ENCODE data around the gene CHST4. TPM values are rescaled to one million over a fixed set of nuclear protein-coding genes. Genes with fewer than 3 reads are reported as not detected.

The CHST4 gene
- polyA plus RNA-seq, 1 donor from 2014 or later: not detected

DNA sequence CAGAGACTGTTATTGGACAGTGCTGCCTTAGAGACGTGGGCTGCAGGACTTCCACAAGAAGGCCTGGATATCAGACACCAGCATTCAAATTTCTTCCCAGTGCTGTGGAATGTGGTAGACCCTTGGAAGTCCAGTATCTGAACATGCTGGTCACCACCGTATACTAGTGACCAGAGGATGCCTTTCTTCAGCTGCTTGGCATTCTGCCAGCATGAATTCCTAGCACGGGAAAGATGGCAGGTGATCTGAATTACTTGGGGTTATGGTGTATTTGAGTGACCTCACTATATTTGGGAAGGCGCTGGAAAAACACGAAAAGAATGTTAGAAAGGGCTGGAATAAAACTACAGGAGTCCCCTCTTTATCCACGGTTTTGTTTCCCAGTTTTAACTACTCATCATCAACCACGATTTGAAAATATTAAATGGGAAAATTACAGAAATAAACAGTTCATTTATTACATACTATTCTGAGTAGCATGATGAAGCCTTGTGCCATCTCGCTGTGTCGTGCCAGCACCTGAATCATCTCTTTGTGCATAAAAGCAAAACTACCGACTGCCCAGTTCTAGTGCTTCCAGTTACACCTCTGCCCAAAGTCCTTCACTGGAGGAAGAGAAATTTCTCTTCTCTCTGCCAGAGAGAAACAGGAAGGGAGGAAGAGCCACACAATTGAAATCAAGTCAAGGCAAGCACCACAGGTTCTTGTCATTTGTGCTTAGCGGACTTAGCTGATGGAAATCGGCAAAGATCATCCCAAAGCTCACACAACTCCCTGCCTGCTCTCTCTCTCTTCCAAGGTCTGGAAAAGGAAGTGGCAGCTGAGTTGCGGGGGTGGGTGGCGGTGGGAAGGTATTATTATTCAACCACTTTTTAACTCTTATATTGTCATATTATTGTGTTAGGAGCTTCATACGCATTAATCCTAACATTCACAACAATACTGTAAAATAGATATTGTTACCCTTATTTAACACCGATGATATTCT lies 1.4 kb upstream of the CHST4 start:
- no peak overlapping the region for H2AFZ ChIP-seq (ENCODE audit: low read depth, low read length)
- no peak overlapping the region for H3K4me2 ChIP-seq (ENCODE audit: low read length)
- H3K79me2 ChIP-seq (replicated peaks; ENCODE audit: insufficient read depth, low read length): no peaks in the 10 kb centered on the region
- H3K9ac ChIP-seq (ENCODE audit: low read length): no peak overlapping the region
- H3K27me3 ChIP-seq (ENCODE audit: insufficient read depth, low read depth, low read length): no peaks in the 10 kb centered on the region
- no peak overlapping the region for H3K4me3 ChIP-seq (ENCODE audit: low read length)
- H4K20me1 ChIP-seq (ENCODE audit: insufficient read depth): no peaks in the 10 kb centered on the region
- TF ChIP-seq RAD21 (conservative IDR thresholded peaks at IDR 0.05) (no peak), SMC3 (conservative IDR thresholded peaks at IDR 0.05; ENCODE audit: poor library complexity) (no peak), POLR2AphosphoS5 (IDR thresholded peaks at IDR 0.05) (no peak), TAF1 (IDR thresholded peaks at IDR 0.05; ENCODE audit: low read depth) (no peak), MXI1 (conservative IDR thresholded peaks at IDR 0.05; ENCODE audit: poor library complexity, severe bottlenecking) (no peak), EZH2 (IDR thresholded peaks at IDR 0.05; ENCODE audit: borderline replicate concordance, insufficient read depth, low read length, poor library complexity, severe bottlenecking) (no peak), EP300 (conservative IDR thresholded peaks at IDR 0.05; ENCODE audit: poor library complexity, severe bottlenecking) (no peak)
- TF ChIP-seq, protein P1, sequence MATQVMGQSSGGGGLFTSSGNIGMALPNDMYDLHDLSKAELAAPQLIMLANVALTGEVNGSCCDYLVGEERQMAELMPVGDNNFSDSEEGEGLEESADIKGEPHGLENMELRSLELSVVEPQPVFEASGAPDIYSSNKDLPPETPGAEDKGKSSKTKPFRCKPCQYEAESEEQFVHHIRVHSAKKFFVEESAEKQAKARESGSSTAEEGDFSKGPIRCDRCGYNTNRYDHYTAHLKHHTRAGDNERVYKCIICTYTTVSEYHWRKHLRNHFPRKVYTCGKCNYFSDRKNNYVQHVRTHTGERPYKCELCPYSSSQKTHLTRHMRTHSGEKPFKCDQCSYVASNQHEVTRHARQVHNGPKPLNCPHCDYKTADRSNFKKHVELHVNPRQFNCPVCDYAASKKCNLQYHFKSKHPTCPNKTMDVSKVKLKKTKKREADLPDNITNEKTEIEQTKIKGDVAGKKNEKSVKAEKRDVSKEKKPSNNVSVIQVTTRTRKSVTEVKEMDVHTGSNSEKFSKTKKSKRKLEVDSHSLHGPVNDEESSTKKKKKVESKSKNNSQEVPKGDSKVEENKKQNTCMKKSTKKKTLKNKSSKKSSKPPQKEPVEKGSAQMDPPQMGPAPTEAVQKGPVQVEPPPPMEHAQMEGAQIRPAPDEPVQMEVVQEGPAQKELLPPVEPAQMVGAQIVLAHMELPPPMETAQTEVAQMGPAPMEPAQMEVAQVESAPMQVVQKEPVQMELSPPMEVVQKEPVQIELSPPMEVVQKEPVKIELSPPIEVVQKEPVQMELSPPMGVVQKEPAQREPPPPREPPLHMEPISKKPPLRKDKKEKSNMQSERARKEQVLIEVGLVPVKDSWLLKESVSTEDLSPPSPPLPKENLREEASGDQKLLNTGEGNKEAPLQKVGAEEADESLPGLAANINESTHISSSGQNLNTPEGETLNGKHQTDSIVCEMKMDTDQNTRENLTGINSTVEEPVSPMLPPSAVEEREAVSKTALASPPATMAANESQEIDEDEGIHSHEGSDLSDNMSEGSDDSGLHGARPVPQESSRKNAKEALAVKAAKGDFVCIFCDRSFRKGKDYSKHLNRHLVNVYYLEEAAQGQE (IDR thresholded peaks at IDR 0.05; ENCODE audit: borderline replicate concordance): no peak
- TF ChIP-seq, protein P2, sequence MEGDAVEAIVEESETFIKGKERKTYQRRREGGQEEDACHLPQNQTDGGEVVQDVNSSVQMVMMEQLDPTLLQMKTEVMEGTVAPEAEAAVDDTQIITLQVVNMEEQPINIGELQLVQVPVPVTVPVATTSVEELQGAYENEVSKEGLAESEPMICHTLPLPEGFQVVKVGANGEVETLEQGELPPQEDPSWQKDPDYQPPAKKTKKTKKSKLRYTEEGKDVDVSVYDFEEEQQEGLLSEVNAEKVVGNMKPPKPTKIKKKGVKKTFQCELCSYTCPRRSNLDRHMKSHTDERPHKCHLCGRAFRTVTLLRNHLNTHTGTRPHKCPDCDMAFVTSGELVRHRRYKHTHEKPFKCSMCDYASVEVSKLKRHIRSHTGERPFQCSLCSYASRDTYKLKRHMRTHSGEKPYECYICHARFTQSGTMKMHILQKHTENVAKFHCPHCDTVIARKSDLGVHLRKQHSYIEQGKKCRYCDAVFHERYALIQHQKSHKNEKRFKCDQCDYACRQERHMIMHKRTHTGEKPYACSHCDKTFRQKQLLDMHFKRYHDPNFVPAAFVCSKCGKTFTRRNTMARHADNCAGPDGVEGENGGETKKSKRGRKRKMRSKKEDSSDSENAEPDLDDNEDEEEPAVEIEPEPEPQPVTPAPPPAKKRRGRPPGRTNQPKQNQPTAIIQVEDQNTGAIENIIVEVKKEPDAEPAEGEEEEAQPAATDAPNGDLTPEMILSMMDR (IDR thresholded peaks at IDR 0.05; ENCODE audit: poor library complexity, severe bottlenecking): no peak
- no peak overlapping the region for H3K27ac ChIP-seq (ENCODE audit: low read length)
- H3K9me3 ChIP-seq (ENCODE audit: low read length): no peaks in the 10 kb centered on the region
- H3K36me3 ChIP-seq (ENCODE audit: insufficient read depth, low read length): no peaks in the 10 kb centered on the region
- no peaks in the 10 kb centered on the region for H3K9me2 ChIP-seq (ENCODE audit: insufficient read depth, low read length)
- no peaks in the 10 kb centered on the region for H3F3A ChIP-seq (ENCODE audit: insufficient read depth, low read length, poor library complexity, severe bottlenecking)

DNA sequence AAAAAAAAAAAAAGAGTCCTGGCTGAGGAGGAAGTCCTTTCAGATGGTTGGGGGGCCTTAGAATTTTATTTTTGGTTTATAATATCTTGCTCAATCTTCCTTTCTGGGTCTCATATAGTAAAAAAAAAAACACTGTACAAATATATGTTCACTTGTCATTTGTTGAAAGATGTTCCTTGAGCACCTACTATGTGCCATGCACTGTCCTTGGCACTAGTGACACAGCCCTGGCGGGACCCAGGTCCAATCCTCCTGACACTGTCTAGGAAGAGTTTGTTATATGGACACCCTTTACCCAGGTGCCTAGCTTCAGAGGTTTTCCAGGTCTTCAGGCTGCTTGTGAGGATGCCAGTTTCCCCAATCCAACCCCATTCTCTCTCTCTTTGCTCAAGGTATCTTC lies 2.0 kb downstream of the CHST4 start:
- Histone ChIP-seq H3K9me3 (ENCODE audit: low read length) (no peaks in the 10 kb centered on the region), H3K27ac (ENCODE audit: low read length) (no peak overlapping the region), H4K20me1 (ENCODE audit: insufficient read depth) (no peaks in the 10 kb centered on the region), H3K9ac (ENCODE audit: low read length) (no peak overlapping the region), H3F3A (ENCODE audit: insufficient read depth, low read length, poor library complexity, severe bottlenecking) (no peaks in the 10 kb centered on the region), H3K36me3 (ENCODE audit: insufficient read depth, low read length) (no peaks in the 10 kb centered on the region), H3K4me3 (ENCODE audit: low read length) (no peak overlapping the region), H3K27me3 (ENCODE audit: insufficient read depth, low read depth, low read length) (no peaks in the 10 kb centered on the region), H2AFZ (ENCODE audit: low read depth, low read length) (no peak overlapping the region), H3K79me2 (replicated peaks; ENCODE audit: insufficient read depth, low read length) (no peaks in the 10 kb centered on the region), H3K9me2 (ENCODE audit: insufficient read depth, low read length) (no peaks in the 10 kb centered on the region), H3K4me2 (ENCODE audit: low read length) (no peak overlapping the region)
- TF ChIP-seq MXI1 (conservative IDR thresholded peaks at IDR 0.05; ENCODE audit: poor library complexity, severe bottlenecking) (no peak), EZH2 (IDR thresholded peaks at IDR 0.05; ENCODE audit: borderline replicate concordance, insufficient read depth, low read length, poor library complexity, severe bottlenecking) (no peak), EP300 (conservative IDR thresholded peaks at IDR 0.05; ENCODE audit: poor library complexity, severe bottlenecking) (no peak), RAD21 (conservative IDR thresholded peaks at IDR 0.05) (no peak), TAF1 (IDR thresholded peaks at IDR 0.05; ENCODE audit: low read depth) (no peak), POLR2AphosphoS5 (IDR thresholded peaks at IDR 0.05) (no peak), SMC3 (conservative IDR thresholded peaks at IDR 0.05; ENCODE audit: poor library complexity) (no peak)
- TF ChIP-seq, protein P2 (IDR thresholded peaks at IDR 0.05; ENCODE audit: poor library complexity, severe bottlenecking): no peak
- TF ChIP-seq, protein P1 (IDR thresholded peaks at IDR 0.05; ENCODE audit: borderline replicate concordance): no peak

All from neural cell (in vitro differentiated cells).